Dedifferentiated amniotic fluid mesenchymal stem cell (primary cell): ENCODE data around the gene POU2F1.

Source experiments
- DNase-seq: peaks from one replicate; pipeline ENCODE4 v3.0.0-alpha.2; 2016; ENCODE audit errors: extremely low spot score

The POU2F1 gene

GRCh38 chr1:167423684-167424619, 203.3 kb downstream of the POU2F1 start:
- DNase-seq = no peak

- no peak for DNase-seq
These were observed 204.8 kb downstream of the POU2F1 start for GRCh38 chr1:167425482-167425881.

- no peak for DNase-seq
These were observed 206.0 kb downstream of the POU2F1 start for GRCh38 chr1:167426716-167427115.

- DNase-seq = no peak
These were observed 207.2 kb downstream of the POU2F1 start for GRCh38 chr1:167427848-167428247.

- no peak for DNase-seq
These were observed 207.7 kb downstream of the POU2F1 start for GRCh38 chr1:167428395-167428794.

GRCh38 chr1:167429612-167430011, 208.9 kb downstream of the POU2F1 start:
- no peak for DNase-seq

GRCh38 chr1:167430134-167430848, 209.6 kb downstream of the POU2F1 start:
- no peak for DNase-seq

- no peak for DNase-seq
These were observed 210.2 kb downstream of the POU2F1 start for GRCh38 chr1:167430849-167431242.

- no peak for DNase-seq
These were observed 210.7 kb downstream of the POU2F1 start for GRCh38 chr1:167431261-167431908.

- no peak for DNase-seq
These were observed 211.4 kb downstream of the POU2F1 start for GRCh38 chr1:167431909-167432650.

- DNase-seq = no peak
These were observed 212.1 kb downstream of the POU2F1 start for GRCh38 chr1:167432780-167433179.

- DNase-seq = no peak
These were observed 213.2 kb downstream of the POU2F1 start for GRCh38 chr1:167433884-167434283.

GRCh38 chr1:167434306-167434705, 213.6 kb downstream of the POU2F1 start:
- no peak for DNase-seq

GRCh38 chr1:167435484-167435883, 214.8 kb downstream of the POU2F1 start:
- DNase-seq = no peak

GRCh38 chr1:167438171-167439138, 217.8 kb downstream of the POU2F1 start:
- no peak for DNase-seq

- no peak for DNase-seq
These were observed 218.8 kb downstream of the POU2F1 start for GRCh38 chr1:167439301-167439988.

GRCh38 chr1:167440345-167440744, 219.7 kb downstream of the POU2F1 start:
- no peak for DNase-seq

GRCh38 chr1:167440776-167441175, 220.1 kb downstream of the POU2F1 start:
- DNase-seq = no peak

- no peak for DNase-seq
These were observed 220.5 kb downstream of the POU2F1 start for GRCh38 chr1:167441222-167441621.
